ENCODE results near the gene IPO11. TPM values are rescaled to one million over a fixed set of nuclear protein-coding genes. Genes with fewer than 3 reads are reported as not detected.

Gene IPO11
- 10 to 100 TPM; 54.8 to 57.2 TPM for total RNA-seq

DNA sequence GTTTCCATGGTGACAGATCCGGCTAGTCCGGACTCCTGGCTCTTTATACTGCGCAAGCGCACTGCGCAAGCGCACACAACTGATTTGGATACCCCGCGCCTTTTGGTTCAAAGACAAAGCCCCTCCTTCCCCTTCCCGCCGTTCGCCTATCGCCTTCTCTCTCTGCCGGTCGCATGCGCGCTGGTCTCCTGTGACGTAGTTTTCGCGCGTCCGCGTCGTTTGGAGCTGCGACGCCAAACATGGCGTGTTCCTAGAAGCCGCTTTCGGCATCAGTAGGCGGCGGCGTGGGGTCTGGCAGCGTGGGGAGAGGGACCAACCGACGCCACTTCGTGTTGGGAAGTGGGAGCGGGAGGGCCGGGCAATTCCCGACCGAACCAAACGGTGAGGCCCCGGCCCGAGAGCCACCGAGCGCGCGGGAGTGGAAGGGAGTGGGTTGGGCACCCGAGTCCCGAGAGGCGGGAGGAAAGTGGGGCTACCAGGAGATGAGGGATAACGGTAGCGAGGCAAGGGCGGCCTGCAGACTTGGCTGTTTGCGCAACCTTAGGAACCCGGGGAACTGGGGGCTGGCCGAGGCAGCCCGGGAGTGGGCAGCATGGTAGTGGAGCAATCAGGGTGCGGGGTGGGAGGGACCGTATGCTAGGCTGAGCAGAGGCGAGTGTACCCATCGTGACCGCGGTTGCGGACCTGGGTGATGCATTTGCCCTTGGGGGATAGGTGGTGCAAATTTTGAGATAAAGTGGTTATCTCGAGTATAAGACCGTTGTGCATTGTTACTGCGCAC is at the start of gene IPO11:
Gene IPO11, plus strand, starts transcription at position 215 of the 781 bp plus-strand sequence. CDS start 24,517 bp downstream, outside the sequence.
- Mint-ChIP-seq H3K4me3 (peak within 1 kb of the TSS; percentile 88), H3K27me3 (ENCODE audit: low read depth) (no peaks in the 10 kb centered on the region), H3K4me1 (ENCODE audit: low read depth) (peaks cover 26% of the 10 kb centered on the region), H3K9me3 (no peaks in the 10 kb centered on the region), H3K27ac (peak within 1 kb of the TSS; percentile 86), H3K36me3 (ENCODE audit: low read depth) (peaks cover 5% of the 10 kb centered on the region)
- peak; percentile 99 for DNase-seq
- intact Hi-C loops (cut with micrococcal nuclease): loop anchor here (1.0 kb wide), 4 partner anchors 8 to 1080 kb away; partner anchors contain the start of genes KIF2A and ZSWIM6
- CTCF ChIA-PET: interaction anchor here (1.3 to 1.7 kb wide), 3 partner anchors 9 to 188 kb away, joined by 3 to 6 read pairs (median 5); partner anchors contain the start of gene DIMT1

DNA sequence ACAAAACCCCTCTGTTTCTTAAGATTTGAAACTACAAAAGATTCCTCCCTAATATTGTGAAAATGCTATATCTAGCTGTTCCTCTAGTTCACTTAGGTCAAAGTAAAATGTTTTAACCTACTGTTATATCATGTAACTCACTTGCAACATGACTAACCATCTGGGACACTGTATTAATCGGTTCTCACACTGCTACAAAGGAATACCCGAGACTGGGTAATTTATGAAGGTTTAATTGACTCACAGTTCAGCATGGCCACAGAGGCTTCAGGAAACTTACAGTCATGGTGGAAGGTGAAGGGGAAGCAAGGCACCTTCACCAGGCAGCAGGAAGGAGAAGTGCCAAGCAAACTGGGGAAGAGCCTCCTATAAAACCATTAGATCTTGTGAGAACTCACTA is 43.5 kb upstream of the IPO11 start:
- H3K36me3 Mint-ChIP-seq (ENCODE audit: low read depth): peaks cover 24% of the 10 kb centered on the region
- H3K27ac Mint-ChIP-seq: peak overlapping the region; percentile 35
- peaks cover 3% of the 10 kb centered on the region for H3K4me1 Mint-ChIP-seq (ENCODE audit: low read depth)
- intact Hi-C loops (cut with micrococcal nuclease): no loop called here
- no peak overlapping the region for H3K4me3 Mint-ChIP-seq
- CTCF ChIA-PET: interaction anchor here (0.6 to 0.7 kb wide), 3 partner anchors 10 to 355 kb away, joined by 3 to 4 read pairs (median 3); no protein-coding TSS in a partner anchor
- DNase-seq: no peak
- H3K9me3 Mint-ChIP-seq: no peaks in the 10 kb centered on the region
- no peaks in the 10 kb centered on the region for H3K27me3 Mint-ChIP-seq (ENCODE audit: low read depth)

DNA sequence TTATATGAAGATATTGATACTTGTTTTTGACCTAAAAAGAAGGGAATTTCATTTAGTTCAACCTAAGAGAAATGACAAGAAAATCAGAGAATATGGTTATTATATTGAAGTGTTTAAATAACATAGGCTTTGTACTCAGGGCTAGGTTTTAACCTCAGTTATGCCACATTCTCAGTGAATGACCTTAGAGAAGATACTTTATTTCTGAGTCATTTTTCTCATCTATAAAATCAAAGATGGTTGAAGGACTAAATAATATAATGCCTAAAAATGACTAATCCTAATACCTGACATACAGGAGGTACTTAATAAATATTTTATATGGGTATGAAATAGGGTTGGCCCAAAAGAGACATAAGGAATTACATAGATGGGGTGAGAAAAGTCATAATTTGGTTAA is 41.2 kb upstream of the IPO11 start:
- Mint-ChIP-seq H3K4me1 (ENCODE audit: low read depth) (peaks cover 3% of the 10 kb centered on the region), H3K4me3 (no peak overlapping the region), H3K27me3 (ENCODE audit: low read depth) (no peaks in the 10 kb centered on the region), H3K36me3 (ENCODE audit: low read depth) (peaks cover 23% of the 10 kb centered on the region), H3K9me3 (no peaks in the 10 kb centered on the region), H3K27ac (no peak overlapping the region)
- no peak for DNase-seq
- CTCF ChIA-PET: no interaction called here
- intact Hi-C loops (cut with micrococcal nuclease): no loop called here

DNA sequence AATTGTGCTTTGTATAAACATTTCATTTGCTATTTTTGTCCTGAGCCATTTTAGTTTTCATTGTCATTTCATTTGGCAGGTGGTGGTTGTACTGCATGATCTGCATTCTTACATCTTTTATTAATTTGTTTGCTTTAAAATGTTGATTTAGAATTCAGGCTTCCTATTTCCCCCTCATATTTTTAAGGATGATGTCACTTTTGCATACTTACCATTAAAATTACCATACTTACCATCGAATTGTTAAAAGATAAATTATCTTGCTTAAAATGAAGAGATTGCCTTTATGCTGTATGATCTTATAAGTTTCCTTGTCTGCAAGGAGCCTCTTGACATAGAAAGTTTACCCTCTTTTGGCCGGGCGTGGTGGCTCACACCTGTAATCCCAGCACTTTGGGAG is 40.0 kb upstream of the IPO11 start:
- H3K4me1 Mint-ChIP-seq (ENCODE audit: low read depth): peaks cover 3% of the 10 kb centered on the region
- CTCF ChIA-PET: no interaction called here
- DNase-seq: no peak
- H3K4me3 Mint-ChIP-seq: no peak overlapping the region
- H3K27ac Mint-ChIP-seq: peak overlapping the region; percentile 18
- no peaks in the 10 kb centered on the region for H3K9me3 Mint-ChIP-seq
- H3K27me3 Mint-ChIP-seq (ENCODE audit: low read depth): no peaks in the 10 kb centered on the region
- intact Hi-C loops (cut with micrococcal nuclease): no loop called here
- H3K36me3 Mint-ChIP-seq (ENCODE audit: low read depth): peaks cover 20% of the 10 kb centered on the region

DNA sequence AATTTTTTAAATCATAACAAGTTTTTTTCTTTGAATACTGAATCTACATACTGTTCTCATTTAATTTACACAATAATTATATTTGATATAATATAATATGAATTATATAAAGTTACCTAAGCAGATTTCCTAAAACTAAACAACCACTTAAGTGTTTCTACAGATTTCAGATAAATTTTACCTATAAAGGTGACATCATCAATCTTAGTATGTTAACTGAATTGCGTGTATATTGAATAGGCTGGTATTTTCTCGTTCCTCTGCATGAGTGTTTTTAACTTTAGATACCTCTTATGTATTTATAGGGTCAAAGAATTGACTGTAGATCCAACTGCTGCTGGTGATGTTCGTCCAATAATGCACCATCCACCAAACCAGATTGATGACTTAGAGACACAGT is 39.2 kb upstream of the IPO11 start:
- no peak for DNase-seq
- no peak overlapping the region for H3K27ac Mint-ChIP-seq
- CTCF ChIA-PET: interaction anchor here (0.9 kb wide), 1 partner anchor 149 kb away, joined by 4 read pairs; no protein-coding TSS in a partner anchor
- peaks cover 3% of the 10 kb centered on the region for H3K4me1 Mint-ChIP-seq (ENCODE audit: low read depth)
- H3K4me3 Mint-ChIP-seq: no peak overlapping the region
- H3K36me3 Mint-ChIP-seq (ENCODE audit: low read depth): peaks cover 24% of the 10 kb centered on the region
- intact Hi-C loops (cut with micrococcal nuclease): no loop called here
- H3K27me3 Mint-ChIP-seq (ENCODE audit: low read depth): no peaks in the 10 kb centered on the region
- H3K9me3 Mint-ChIP-seq: no peaks in the 10 kb centered on the region

DNA sequence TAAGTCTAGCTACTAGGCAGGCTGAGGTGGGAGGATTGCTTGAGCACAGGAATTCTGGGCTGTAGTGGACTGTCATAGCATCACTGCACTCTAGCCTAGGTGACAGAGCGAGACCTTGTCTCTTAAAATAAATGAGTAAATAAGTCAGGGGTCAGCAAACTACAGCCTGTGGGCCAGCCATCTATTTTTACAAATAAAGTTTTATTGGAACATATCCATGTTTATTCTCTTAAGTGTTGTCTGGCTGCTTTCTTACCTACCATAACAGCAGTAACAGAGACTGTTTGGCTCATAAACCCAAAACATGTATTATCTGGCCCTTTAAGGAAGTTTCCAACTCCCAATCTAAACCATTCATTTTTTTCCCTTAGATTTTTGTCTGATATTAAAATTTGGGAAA is 38.5 kb upstream of the IPO11 start:
- intact Hi-C loops (cut with micrococcal nuclease): no loop called here
- CTCF ChIA-PET: interaction anchor here (0.9 kb wide), 1 partner anchor 150 kb away, joined by 4 read pairs; no protein-coding TSS in a partner anchor
- DNase-seq: no peak
- Mint-ChIP-seq H3K27ac (no peak overlapping the region), H3K4me1 (ENCODE audit: low read depth) (peaks cover under 1% of the 10 kb centered on the region), H3K36me3 (ENCODE audit: low read depth) (peaks cover 28% of the 10 kb centered on the region), H3K9me3 (no peaks in the 10 kb centered on the region), H3K27me3 (ENCODE audit: low read depth) (no peaks in the 10 kb centered on the region), H3K4me3 (no peak overlapping the region)

DNA sequence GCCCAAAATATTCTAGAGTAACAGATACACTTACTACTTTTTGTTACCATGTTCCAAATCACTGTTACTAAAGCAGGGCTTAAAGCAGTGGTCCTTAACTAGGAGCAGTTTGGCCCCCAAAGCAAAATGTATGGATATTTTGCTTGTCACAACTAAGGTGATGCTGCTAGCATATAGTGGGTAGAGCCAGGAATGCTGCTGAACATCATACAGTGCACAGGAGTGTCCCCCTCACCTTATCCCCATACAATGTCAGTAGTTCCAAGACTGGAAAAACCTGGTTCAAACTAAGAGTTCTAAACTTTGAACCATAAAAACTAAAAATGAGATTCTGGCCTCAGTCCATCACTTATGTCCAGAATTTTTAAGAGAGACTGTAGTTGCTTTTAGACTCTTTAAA is 36.9 kb upstream of the IPO11 start:
- Mint-ChIP-seq H3K27me3 (ENCODE audit: low read depth) (no peaks in the 10 kb centered on the region), H3K9me3 (no peaks in the 10 kb centered on the region), H3K4me3 (no peak overlapping the region), H3K36me3 (ENCODE audit: low read depth) (peaks cover 27% of the 10 kb centered on the region), H3K27ac (peak overlapping the region; percentile 48), H3K4me1 (ENCODE audit: low read depth) (no peaks in the 10 kb centered on the region)
- CTCF ChIA-PET: no interaction called here
- intact Hi-C loops (cut with micrococcal nuclease): no loop called here
- DNase-seq: no peak

DNA sequence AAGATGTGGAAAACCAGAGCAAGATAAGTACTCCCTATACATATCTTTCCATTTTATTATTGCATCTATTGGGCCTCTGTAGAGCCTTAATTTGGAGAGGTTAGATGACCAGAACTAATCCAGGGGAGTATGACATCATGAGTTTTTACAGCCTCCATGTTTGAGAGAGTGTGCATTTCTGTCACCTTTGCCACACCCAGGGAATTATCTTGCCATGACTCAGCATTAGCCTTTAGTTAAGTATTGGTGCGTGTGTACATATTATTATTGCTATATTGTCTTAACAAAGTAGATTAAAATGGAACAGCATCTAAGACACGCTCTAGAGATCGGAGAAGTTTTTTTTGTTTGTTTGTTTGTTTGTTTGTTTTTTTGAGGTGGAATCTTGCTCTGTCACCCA is 36.5 kb upstream of the IPO11 start:
- H3K4me3 Mint-ChIP-seq: no peak overlapping the region
- H3K4me1 Mint-ChIP-seq (ENCODE audit: low read depth): no peaks in the 10 kb centered on the region
- no peaks in the 10 kb centered on the region for H3K9me3 Mint-ChIP-seq
- H3K36me3 Mint-ChIP-seq (ENCODE audit: low read depth): peaks cover 29% of the 10 kb centered on the region
- no peak for DNase-seq
- peak overlapping the region; percentile 48 for H3K27ac Mint-ChIP-seq
- no peaks in the 10 kb centered on the region for H3K27me3 Mint-ChIP-seq (ENCODE audit: low read depth)
- CTCF ChIA-PET: no interaction called here
- intact Hi-C loops (cut with micrococcal nuclease): no loop called here

DNA sequence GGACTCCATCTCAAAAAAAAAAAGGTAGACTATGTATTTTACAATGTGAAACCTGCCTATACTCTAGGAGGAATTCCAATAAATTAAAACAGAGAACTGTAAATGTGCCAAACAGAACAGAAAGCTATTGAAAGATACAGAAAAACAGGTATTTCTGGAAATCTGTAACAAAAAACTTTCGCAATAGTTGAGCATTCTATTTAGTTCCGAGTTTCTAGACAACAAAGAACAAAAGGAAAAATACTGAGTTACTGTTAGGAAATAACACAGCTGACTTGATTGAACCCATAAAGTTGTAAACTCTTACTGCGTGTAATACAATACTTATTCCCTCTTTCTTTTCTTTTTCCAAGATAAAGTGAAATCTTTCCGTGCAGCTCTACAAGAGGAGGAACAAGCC is 27.4 kb upstream of the IPO11 start:
- Mint-ChIP-seq H3K4me1 (ENCODE audit: low read depth) (peaks cover 7% of the 10 kb centered on the region), H3K27me3 (ENCODE audit: low read depth) (no peaks in the 10 kb centered on the region), H3K36me3 (ENCODE audit: low read depth) (peaks cover 22% of the 10 kb centered on the region), H3K27ac (peak overlapping the region; percentile 69), H3K4me3 (no peak overlapping the region), H3K9me3 (no peaks in the 10 kb centered on the region)
- no peak for DNase-seq
- intact Hi-C loops (cut with micrococcal nuclease): no loop called here
- CTCF ChIA-PET: interaction anchor here (0.8 kb wide), 1 partner anchor 31 kb away, joined by 3 read pairs; no protein-coding TSS in a partner anchor

DNA sequence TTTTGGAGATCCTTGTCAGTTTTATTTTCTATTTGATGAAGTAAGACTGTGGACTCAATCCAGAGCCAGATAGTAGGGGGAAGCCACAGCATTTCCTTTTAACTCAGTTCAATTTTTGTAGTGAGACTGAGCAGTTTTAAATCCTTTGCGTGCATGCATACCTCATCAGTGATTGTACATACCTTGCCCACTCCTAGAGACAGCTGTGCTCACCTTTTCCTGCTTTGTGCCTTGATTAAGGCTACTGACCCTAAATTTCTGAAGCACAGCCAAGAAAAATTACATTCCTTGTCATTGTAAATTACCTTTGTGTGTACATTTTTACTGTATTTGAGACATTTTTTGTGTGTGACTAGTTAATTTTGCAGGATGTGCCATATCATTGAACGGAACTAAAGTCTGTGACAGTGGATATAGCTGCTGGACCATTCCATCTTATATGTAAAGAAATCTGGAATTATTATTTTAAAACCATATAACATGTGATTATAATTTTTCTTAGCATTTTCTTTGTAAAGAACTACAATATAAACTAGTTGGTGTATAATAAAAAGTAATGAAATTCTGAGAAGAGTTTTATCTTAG is 26.7 kb upstream of the IPO11 start:
- Mint-ChIP-seq H3K27me3 (ENCODE audit: low read depth) (no peaks in the 10 kb centered on the region), H3K36me3 (ENCODE audit: low read depth) (peaks cover 23% of the 10 kb centered on the region)
- CTCF ChIA-PET: interaction anchor here (1.3 to 2.9 kb wide), 2 partner anchors 111 to 162 kb away, joined by 3 to 12 read pairs; no protein-coding TSS in a partner anchor

DNA sequence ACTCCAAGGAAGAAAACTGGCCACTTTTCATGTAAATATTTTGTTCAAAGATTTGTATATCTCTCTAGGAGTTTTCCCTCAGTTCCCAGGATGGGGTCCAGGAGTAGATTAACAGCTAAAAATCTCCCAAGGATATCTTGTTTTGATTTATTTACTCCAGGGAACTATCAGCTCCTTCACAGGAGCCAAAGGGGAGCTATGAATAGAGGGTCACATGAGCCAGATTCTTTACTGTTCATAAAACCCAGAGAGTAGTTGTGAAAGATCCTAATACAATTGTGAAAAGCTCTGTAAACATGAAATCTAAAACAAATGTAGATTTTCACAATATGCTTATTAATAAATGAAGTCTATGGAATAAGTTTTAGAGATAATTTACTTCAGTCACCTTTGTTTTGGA is 25.7 kb upstream of the IPO11 start:
- peak overlapping the region; percentile 5 for H3K27ac Mint-ChIP-seq
- no peaks in the 10 kb centered on the region for H3K27me3 Mint-ChIP-seq (ENCODE audit: low read depth)
- intact Hi-C loops (cut with micrococcal nuclease): no loop called here
- peaks cover 7% of the 10 kb centered on the region for H3K4me1 Mint-ChIP-seq (ENCODE audit: low read depth)
- peaks cover 20% of the 10 kb centered on the region for H3K36me3 Mint-ChIP-seq (ENCODE audit: low read depth)
- CTCF ChIA-PET: interaction anchor here (0.8 to 2.9 kb wide), 3 partner anchors 15 to 163 kb away, joined by 3 to 12 read pairs (median 3); no protein-coding TSS in a partner anchor
- no peak overlapping the region for H3K4me3 Mint-ChIP-seq
- DNase-seq: no peak
- H3K9me3 Mint-ChIP-seq: no peaks in the 10 kb centered on the region

More for the DNA sequence above, 26.7 kb upstream of the IPO11 start:
- Mint-ChIP-seq H3K9me3 (no peaks in the 10 kb centered on the region), H3K27ac (no peak overlapping the region), H3K4me1 (ENCODE audit: low read depth) (peaks cover 7% of the 10 kb centered on the region), H3K4me3 (no peak overlapping the region)
- no peak for DNase-seq
- intact Hi-C loops (cut with micrococcal nuclease): no loop called here

DNA sequence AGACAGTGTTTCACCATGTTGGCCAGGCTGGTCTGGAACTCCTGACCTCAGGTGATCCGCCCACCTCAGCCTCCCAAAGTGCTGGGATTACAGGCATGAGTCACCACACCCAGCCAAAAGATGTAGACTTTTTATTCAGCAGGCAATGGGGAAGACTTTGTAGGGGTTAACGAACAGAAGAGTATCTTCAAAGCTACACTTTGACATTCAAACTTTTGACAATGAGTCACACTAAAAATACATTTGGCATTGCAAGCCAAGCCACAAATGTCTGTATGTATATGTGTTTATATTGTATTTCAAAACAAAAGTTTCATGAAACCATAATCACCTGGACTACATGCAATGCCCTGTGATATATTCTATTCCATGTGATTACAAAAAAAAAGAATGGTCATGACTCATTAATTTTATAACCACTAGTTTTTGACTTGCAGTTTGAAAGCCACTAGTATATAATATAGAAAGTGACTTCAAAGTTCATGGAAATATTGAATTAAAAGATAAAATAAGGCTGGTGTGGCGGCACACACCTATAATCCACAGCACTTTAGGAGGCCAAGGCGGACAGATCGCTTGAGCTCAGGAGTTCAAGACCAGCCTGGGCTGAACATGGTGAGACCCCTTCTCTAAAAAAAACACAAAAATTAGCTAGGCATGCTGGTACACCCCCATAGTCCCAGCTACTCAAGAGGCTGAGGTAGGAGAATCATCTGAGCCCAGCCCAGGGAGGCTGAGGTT is 17.2 kb upstream of the IPO11 start:
- intact Hi-C loops (cut with micrococcal nuclease): loop anchor here (1.0 kb wide), 2 partner anchors 8 to 17 kb away; partner anchors contain the start of genes DIMT1 and IPO11
- DNase-seq: no peak

More for the DNA sequence above, 17.2 kb upstream of the IPO11 start:
- Mint-ChIP-seq H3K4me3 (no peak overlapping the region), H3K36me3 (ENCODE audit: low read depth) (peaks cover 52% of the 10 kb centered on the region), H3K9me3 (no peaks in the 10 kb centered on the region), H3K27ac (peak overlapping the region; percentile 72), H3K4me1 (ENCODE audit: low read depth) (peaks cover 39% of the 10 kb centered on the region), H3K27me3 (ENCODE audit: low read depth) (no peaks in the 10 kb centered on the region)
- CTCF ChIA-PET: interaction anchor here (0.6 to 1.8 kb wide), 4 partner anchors 13 to 172 kb away, joined by 3 to 9 read pairs (median 4); no protein-coding TSS in a partner anchor
